GM21447 (cell line): ENCODE measurements around the gene MYOT.
"Not testable (repeated sequence)": the region's sequence is repeated elsewhere in the genome, so short reads cannot be mapped to it uniquely, and the experiment has no call there.

Experiments used
- ATAC-seq: cut with Tn5 transposase; IDR thresholded peaks from one replicate; pipeline ENCODE4 v1.9.1; 2021; ENCODE audit not compliant: unreplicated experiment

The MYOT gene

DNA sequence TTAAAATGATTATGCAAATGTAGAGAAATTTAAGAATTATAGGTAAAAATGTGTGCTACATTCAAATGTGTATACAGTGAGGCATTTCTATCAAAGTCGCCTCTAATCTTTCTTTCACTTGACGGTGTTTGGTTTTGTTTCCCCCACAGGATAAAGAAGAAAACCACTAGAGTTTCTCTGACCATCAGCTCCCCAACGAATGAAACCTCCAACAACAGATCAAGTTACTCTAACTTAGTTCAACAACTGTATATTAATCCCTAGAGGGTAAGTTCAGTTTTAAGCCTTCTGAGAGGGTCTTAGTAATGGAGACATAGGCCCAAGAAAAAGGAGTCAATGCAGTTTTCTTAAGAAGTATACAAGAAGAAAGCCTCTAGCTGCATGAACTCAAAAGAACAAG is 11.5 kb upstream of the MYOT start:
- peak; percentile 43 for ATAC-seq

DNA sequence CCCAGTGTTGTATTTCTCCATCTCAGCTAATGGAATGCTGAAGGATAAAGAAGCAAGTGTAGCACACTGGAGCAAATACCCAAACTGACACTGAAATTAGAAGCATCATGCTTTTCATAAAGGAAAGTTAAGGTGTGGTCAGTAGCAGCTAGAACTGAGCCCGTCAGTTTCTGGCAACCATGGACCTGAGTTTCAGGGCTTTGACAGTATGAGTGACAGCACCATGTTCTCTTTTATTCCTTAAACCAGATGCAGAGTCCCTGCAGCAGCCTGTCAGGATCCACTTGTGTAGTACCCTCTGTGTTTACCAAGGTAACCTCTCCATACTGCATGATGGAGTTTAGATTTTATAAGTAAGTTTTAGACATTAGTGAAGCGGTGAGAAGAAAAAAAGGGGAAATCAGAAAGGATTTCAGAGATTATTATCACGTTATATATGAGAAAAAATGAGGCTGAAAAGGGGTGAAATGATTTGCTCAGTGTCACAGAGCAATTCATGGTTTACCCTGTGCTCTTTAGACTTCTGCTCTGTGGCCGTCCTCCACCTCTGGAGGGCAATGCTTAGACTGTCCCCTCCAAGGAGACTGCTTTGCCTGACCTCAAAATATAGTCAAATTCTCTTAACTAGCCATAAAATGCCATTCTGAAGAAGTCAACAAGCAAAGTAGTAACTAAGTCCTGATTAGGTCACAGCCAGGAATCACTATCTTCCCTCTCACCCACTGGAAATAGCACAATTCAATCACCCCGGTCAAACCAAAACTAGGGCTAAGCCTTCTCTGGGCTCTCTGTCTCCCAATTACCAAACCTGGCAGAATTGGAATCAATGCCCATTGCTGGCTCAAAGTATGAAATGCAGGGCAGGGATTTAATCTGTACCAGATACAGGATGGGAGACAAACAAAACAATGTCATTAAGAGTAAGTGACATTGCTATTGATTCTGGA is 10.5 kb upstream of the MYOT start:
- ATAC-seq, result peak; percentile 40

DNA sequence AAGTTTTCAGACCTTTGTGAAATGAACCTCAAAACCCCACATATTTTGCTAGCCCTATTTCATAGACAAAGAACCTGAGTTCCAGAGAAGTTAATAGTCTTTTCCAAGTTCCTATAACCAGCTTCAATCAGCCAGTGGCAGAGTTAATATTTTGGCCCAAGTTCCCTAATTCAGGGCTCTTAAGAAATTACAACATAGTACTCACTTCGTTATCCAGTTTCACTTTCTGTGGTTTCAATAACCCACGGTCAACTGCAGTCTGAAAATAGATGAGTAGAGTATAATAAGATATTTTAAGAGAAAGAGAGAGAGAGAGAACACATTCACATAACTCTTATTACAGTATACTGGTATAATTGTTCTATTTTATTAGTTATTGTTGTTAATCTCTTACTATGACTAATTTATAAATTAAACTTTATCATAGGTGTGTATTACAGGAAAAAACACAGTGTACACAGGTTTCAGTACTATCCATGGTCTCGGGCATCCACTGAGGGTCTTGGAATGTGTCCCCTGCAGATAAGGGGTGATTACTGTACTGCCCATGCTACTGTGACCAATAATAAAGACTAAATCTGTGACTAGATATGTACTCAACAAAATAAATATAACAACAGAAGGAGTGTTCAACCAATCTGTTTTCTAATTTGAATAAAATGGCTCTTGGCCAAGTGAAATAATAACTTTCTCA is 9.3 kb upstream of the MYOT start:
- ATAC-seq, result peak; percentile 84

DNA sequence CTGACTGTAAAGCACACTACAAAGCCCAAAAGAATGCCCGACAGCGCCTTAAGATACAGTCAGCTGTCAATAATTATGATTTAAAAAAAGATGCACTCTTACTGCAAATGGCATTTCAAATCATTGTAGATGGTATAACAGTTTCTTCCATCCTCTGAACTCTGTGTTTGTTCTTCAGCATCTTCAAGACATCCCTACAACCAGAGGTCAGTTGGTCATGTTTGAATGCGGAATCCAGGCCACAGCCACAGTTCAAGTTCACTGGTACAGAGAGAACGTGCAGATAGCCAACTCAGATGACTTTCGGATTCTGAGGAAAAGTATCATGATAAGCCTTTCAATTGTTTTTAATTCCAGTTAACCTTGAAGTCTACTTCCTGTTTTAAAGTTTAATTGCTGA is 8.7 kb upstream of the MYOT start:
- ATAC-seq, result no peak

DNA sequence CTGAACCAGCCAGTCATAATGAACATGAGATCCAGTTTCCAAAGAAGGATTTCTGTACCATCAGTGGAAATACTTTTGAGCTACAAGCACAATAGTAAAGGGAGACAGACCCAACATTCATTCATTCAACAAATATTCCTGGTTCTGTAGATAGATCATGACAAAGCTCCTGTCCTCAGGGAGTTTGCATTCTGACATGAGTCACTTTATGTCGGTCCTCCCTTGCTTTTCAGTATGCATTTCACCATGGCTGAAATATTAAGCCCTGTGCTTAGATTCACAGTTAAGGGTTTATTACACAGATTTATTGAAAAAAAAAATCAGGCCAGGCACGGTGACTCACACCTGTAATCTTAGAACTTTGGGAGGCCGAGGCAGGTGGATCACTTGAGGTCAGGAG is 5.4 kb upstream of the MYOT start:
- no peak for ATAC-seq

DNA sequence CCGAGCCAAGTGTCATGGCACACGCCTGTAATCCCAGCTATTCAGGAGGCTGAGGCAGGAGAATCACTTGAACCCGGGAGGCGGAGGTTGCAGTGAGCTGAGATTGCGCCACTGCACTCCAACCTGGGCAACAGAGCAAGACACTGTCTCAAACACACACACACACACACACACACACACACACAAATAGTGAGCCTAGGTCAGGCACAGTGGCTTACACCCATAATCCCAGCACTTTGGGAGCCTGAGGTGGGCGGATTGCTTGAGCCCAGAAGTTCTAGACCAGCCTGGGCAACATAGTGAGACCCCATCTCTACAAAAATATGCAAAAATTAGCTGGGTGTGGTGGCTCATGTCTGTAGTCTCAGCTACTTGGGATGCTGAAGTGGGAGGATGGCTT is 4.0 kb upstream of the MYOT start:
- not testable (repeated sequence) for ATAC-seq

DNA sequence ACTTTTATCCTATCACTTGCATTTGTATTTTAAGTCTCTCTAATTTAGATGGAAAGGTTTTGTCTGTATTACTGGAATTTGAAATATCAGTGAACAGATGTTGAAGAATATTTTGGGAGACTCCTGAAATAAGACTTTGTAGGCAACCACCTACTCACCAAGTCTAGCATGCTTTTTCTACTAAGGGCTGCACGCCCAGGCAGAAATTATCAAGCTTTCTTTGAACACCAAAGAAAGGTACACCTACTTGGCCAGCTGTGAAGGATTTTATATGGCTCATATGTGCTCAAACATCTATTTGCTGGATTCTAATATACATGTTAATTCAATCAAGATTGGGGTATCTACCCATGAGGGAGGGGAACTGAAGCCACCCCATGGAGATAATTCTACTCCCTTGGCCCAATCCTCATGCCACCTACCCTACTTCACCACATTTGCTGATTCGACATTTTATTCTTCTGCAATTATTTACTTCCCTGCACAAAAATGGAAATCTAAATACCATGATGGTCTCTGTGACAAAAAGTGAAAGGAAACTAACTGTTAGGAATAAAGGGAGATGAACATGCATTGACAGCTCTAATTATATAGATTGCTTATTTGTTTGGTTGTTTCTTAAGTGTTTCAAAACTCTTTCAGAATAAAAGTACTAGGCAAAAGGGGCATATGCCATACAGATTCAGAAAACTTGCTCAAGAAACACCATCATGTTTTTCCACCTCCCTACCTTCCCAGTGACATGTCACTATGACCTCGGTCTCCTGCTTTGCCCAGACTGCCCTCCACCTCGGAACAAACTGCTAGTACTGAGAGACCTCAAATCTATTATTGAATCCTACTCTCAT is 895 bp upstream of the MYOT start:
- ATAC-seq, result no peak

DNA sequence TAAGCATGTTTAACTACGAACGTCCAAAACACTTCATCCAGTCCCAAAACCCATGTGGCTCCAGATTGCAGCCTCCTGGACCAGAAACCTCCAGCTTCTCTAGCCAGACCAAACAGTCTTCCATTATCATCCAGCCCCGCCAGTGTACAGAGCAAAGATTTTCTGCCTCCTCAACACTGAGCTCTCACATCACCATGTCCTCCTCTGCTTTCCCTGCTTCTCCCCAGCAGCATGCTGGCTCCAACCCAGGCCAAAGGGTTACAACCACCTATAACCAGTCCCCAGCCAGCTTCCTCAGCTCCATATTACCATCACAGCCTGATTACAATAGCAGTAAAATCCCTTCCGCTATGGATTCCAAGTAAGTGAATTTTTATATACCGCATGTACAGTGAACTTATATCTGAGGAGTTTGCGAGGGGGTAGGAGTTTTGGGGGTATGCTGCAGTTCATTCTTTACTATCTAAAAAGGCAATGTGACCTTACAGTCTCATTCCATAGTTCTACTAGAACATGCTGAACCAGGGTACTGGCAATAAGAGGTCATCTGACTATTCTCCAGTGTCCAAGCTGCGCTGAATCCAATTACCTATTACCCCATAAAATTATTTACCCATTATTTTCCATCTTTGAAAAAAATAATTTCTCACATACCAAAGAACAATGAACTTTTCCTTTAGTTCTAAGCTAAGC is 3.1 kb downstream of the MYOT start:
- ATAC-seq, result no peak

DNA sequence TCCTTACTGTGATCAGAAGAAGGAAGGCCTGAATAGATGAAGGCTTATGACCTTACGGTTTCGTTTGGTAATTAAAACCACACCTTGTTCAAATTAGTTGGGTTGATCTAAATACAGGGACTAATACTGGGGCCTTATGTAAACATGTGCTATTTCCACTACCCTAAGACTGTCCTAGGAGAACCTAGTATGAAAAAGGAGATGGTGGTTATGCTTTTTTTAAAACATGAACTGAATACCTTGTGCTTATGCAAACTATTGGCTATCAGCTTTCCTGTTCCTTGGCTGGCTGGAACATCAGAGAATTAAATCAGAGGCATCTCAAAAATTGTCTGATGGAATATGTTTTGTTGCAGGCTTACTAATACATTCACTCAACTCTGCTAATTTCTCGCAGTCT is 3.9 kb downstream of the MYOT start:
- ATAC-seq, result no peak

DNA sequence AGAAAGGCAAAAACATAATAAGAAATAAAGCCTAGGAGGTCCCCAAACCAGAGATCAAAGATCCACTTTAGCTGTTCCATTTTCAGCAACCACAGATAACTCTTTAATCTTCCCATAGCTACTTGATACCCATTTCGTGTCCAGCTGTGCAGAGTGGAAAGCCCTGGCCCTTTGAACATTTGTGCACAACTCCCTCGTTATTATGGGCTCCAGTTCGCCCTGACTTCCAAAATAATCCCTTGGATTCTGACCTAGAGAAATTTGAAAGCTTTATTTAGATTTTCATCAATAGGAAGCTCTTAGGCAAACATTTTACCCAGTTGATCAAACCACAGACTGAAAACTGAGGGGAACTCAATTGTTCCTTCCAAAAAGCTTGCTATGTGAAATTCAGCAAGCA is 4.8 kb downstream of the MYOT start:
- ATAC-seq, result no peak

DNA sequence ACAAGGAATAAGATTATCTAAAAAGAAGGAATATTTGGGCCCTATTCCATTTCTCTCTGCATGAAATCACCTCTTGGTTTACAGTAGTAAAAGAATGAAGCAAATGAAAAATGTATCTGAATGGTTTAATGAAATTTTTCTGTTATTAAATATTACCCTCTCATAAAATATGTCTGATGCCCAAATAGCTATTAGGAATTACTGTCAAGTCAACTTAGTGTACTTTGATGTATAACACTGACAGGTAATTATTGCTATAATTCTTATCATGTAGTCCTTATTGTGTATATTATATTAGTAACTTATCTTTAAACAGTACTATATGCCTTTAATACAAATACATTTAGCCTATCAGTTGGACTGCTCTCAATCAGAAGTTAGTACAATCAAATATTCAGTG is 8.4 kb downstream of the MYOT start:
- no peak for ATAC-seq

DNA sequence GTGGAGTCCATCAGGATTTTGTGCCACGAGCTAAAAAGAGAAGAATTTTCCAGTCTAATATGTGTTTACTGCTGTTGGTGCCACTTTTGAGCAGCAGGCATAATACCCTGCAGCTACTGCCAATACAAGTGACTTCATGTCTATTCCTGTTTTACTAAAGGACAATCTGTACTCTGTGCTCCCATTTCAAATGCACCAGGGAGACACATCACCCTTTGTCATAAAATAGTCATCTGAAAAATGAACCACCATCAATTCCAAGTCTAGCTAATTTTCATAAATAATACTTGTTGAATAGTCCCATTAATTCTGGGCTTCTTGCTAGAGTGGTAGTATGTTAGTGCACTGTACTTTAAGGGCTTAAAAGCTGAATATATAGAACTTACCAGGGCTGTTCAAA is 12.7 kb downstream of the MYOT start:
- no peak for ATAC-seq

DNA sequence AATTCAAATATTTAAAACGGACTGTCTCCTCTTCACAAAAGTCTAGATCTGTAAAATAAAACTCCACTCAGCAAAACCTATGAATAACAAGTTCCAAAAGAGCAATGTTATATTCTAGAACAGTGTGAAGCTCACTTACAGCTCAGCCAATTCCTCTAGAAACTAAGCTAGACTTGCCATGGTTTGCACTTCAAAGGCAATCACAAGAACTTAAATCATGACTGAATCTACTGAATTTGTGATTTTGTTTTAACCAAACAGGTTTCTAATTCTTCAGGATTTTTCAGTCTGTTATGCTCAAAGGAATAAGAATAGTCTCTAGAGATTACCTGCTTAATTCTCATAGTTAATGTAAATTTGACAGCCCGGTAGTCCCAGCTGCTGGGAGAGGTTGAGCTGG is 20.2 kb downstream of the MYOT start:
- ATAC-seq, result no peak

DNA sequence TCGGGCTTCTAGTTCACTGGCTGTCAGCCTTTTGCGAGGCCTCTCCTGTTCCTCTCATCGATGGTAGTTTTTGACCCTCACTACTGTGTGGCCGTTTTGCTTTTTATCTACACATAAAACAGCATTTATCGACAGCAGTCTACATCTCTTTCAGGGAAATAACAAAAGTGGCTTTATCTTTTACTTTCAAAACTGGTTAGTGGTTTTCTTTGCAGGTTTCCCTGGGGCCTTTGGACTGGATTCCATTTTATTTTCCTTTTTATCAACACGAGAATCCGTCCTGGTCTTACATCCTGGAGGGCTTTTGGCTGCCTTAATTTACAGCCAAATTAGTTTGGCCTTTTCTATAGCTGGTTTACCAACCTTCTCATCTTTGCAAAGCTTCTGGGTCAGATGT is 20.8 kb downstream of the MYOT start:
- ATAC-seq, result no peak

DNA sequence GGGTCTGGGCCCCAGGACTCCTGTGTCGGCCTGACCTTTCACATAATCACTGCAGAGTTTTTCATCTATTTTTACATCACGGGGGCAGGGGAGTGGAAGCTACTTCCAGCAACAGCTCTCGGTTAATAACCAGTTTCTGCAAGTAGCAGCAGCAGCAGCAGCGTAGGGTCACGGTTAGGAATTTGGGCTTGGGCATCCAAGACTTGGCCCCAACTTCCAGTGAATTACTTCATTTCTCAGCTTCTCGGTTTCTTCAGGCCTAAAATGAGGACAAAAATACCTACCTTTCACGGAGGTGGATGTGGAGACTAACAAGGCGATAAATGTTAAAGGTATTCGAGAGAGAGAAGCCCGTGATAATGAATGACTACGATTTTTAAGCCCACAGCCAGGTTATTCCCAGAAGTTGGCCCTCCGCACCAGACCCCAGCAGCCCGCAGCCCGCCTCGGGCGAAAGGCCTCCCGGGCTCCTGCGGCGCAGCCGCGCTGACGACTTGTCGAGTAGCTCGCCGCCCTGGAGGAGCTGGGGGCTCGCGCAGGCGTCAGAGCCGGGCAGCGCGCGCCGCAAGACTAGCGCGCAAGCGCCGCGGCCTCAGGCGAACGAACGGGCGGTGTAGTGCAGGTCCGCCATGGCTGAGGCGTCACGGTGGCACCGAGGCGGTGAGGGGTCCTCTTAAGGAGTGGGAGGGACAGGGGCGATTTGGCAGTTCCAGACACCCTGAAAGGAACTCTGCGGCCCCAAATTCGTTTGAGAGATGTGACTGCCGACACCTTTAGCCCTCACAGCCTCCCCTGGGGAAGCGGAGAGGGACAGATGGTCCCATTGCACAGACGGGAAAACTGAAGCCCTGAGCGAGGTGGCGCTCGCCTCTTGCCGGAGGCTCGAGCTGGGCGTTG is 21.5 kb downstream of the MYOT start, which contains the start of gene PKD2L2:
Gene PKD2L2 (plus strand): TSS at position 595 of the 897 bp plus-strand sequence. CDS start 35 bp downstream, at position 630.
- peak; percentile 86 for ATAC-seq

DNA sequence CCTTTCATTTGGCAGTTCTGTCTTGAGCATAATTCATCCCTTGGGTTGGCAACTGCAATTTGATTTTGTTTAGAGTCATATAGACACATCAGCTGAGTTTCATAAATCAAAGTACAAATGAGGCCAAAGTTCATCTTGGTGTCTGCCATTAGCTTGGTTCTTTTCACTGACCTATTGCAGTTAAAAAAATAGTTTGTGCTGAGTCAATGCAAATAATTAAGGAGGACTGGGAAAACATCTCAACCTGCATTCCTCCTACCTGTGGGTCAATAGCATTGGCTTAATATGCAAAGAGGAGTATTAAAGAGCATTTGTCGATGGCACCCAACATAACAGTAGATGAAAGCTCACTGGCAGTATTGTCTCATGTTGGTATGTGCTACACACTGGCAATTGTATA is 23.2 kb downstream of the MYOT start:
- no peak for ATAC-seq

DNA sequence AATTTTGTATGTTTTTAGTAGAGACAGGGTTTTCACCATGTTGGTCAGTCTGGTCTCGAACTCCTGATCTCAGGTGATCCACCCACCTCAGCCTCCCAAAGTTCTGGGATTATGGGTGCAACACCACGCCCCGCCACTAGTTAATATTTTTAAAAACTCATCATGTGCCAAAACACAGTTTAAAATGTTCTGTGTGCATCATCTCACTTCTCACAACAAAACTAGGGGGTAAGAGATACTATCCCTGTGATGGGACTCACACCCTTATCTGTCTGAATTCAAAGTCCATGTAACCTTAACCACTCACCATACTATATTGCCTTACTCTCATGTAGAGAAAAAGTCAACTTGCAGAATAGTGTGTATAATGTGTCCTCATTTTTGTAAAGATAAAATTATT is 24.2 kb downstream of the MYOT start:
- ATAC-seq, result no peak

DNA sequence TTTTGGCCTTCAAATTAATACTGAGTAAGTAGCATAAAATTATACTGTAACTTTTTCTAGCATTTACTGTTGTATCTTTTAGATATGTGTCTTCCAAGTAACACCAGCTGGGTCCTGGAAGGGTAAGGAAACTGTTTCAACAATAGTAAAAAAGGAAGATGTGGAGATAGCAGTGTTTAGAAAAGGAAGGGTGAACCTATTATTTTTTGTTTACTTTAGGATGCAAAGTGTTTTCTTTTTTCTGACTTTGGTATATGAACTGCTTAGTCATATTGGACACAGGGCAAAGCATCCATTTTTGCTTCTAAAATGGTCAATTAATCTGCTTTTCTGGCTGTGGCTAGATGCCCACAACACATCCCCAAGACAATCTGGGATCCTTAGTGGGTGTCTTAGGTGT is 26.9 kb downstream of the MYOT start:
- no peak for ATAC-seq

DNA sequence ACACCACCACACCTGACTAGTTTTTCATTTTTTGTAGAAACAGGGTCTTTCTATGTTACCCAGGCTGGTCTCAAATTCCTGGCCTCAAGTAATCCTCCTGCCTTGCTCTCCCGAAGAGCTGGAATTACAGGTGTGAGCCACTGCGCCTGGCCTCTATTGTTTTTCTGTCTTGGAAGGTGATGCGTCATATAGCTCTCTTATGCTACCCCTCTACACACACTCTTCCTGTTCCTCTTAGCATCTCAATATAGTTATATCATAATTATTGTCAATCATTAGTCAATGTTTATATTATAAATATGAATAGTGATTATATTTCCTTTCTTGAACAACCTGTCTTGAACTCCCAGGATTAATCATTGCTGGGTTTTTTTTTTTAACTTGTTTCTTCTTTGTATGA is 28.9 kb downstream of the MYOT start:
- no peak for ATAC-seq

DNA sequence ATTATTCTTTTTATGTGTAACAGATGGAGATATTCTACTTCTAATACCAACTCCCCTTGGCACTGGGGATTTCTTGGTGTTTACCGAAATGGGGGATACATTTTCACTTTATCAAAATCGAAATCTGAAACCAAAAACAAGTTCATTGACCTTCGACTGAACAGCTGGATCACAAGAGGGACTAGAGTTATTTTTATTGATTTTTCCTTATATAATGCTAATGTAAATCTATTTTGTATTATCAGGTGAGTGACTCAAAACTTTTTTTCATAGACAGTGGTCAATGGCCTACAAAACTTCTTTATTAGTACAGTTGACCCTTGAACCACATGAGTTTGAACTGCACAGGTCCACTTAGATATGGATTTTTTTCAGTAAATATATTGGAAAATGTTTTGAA is 31.8 kb downstream of the MYOT start:
- no peak for ATAC-seq
